HG02885 (cell line): Measurements from ENCODE around the gene STARD13.
A peak's percentile ranks its signal among the peaks of the same experiment; 100 is the strongest.

Experiments used
- ATAC-seq: cut with Tn5 transposase; IDR thresholded peaks from one replicate; pipeline ENCODE4 v1.9.1; 2021; ENCODE audit warnings: mild to moderate bottlenecking; ENCODE audit not compliant: unreplicated experiment, poor library complexity

STARD13 gene

GRCh38 chr13:33129094-33129832 lies 156.3 kb downstream of the STARD13 start:
- ATAC-seq: no peak

GRCh38 chr13:33128134-33128533 lies 157.4 kb downstream of the STARD13 start:
- no peak for ATAC-seq

GRCh38 chr13:33127009-33127551 lies 158.5 kb downstream of the STARD13 start:
- no peak for ATAC-seq

GRCh38 chr13:33125821-33126570 lies 159.6 kb downstream of the STARD13 start:
- no peak for ATAC-seq

- no peak for ATAC-seq
Observed at GRCh38 chr13:33123066-33123859, 162.3 kb downstream of the STARD13 start.

GRCh38 chr13:33119856-33120543 lies 165.6 kb downstream of the STARD13 start:
- ATAC-seq: no peak

- no peak for ATAC-seq
Observed at GRCh38 chr13:33119022-33119781, 166.4 kb downstream of the STARD13 start.

- ATAC-seq: no peak
Observed at GRCh38 chr13:33116321-33117010, 169.1 kb downstream of the STARD13 start.

GRCh38 chr13:33115274-33115673 lies 170.3 kb downstream of the STARD13 start:
- ATAC-seq: no peak

GRCh38 chr13:33114146-33114545 lies 171.4 kb downstream of the STARD13 start:
- ATAC-seq: no peak

GRCh38 chr13:33112766-33113165 lies 172.8 kb downstream of the STARD13 start:
- no peak for ATAC-seq

GRCh38 chr13:33111414-33112110 lies 174.0 kb downstream of the STARD13 start:
- ATAC-seq: peak; percentile 11

- peak; percentile 37 for ATAC-seq
Observed at GRCh38 chr13:33110713-33111413, 174.7 kb downstream of the STARD13 start.

- ATAC-seq: peak; percentile 1
Observed at GRCh38 chr13:33110386-33110712, 175.2 kb downstream of the STARD13 start.

- ATAC-seq: peak; percentile 45
Observed at GRCh38 chr13:33109801-33110200, 175.8 kb downstream of the STARD13 start.

GRCh38 chr13:33109271-33109697 lies 176.3 kb downstream of the STARD13 start:
- ATAC-seq: peak; percentile 27

- no peak for ATAC-seq
Observed at GRCh38 chr13:33108620-33109019, 176.9 kb downstream of the STARD13 start.

- no peak for ATAC-seq
Observed at GRCh38 chr13:33107361-33107760, 178.2 kb downstream of the STARD13 start.
